Heart left ventricle (tissue), 16 donors: ENCODE results near the gene MAGI2. TPM values are rescaled to one million over a fixed set of nuclear protein-coding genes. Genes with fewer than 3 reads are reported as not detected.

Source experiments
- ATAC-seq, 4 donors: fragments of 200-7000 bp; cut with Tn5 transposase; one replicate each; pipeline ENCODE4 v1.9.1; 2020 to 2022; ENCODE audit warnings: moderate library complexity in 4 of 4, mild to moderate bottlenecking in 3 of 4, moderate number of reproducible peaks in 1 of 4
- DNase-seq, 5 donors: peaks; one replicate each; pipeline ENCODE4 v3.0.0-alpha.2; 2020
- H3K27ac ChIP-seq, 12 donors: fragments of 200-600 bp; sonication (generic) in 4 of 12; one replicate each; pipeline versions ENCODE4 v1.5.0 to v1.8.0; 2016 to 2022; ENCODE audit warnings: mild to moderate bottlenecking in 2 of 12
- H3K27me3 ChIP-seq, 9 donors: fragments of 200-600 bp; sonication (generic) in 2 of 9; one replicate each; pipeline versions ENCODE4 v1.5.1 to v1.8.0; 2016 to 2022; ENCODE audit warnings: mild to moderate bottlenecking in 3 of 9
- H3K36me3 ChIP-seq, 9 donors: fragments of 200-600 bp; sonication (generic) in 2 of 9; one replicate each; pipeline versions ENCODE4 v1.5.0 to v1.8.0; 2018 to 2022; ENCODE audit warnings: mild to moderate bottlenecking in 2 of 9
- H3K4me1 ChIP-seq, 12 donors: fragments of 200-600 bp; sonication (generic) in 4 of 12; one replicate each; pipeline versions ENCODE4 v1.5.0 to v1.8.0; 2016 to 2022; ENCODE audit warnings: mild to moderate bottlenecking in 3 of 12
- H3K4me3 ChIP-seq, 12 donors: fragments of 200-600 bp; sonication (generic) in 4 of 12; one replicate each; pipeline versions ENCODE4 v1.5.0 to v1.8.0; 2017 to 2022; ENCODE audit warnings: mild to moderate bottlenecking in 9 of 12, moderate library complexity in 4 of 12
- H3K9me3 ChIP-seq, 12 donors: fragments of 200-600 bp; sonication (generic) in 4 of 12; one replicate each; pipeline versions ENCODE4 v1.5.0 to v1.8.0; 2016 to 2022; ENCODE audit warnings: mild to moderate bottlenecking in 1 of 12
- POLR2A ChIP-seq, 2 donors: fragments of 450-650 bp; IDR thresholded peaks; one replicate each; pipeline ENCODE4 v1.6.1; 2017; ENCODE audit warnings: antibody characterized with exemption in 2 of 2, mild to moderate bottlenecking in 2 of 2, moderate library complexity in 2 of 2
- WGBS, 4 donors: extraction: QIAGEN DNeasy Blood & Tissue Kit in 2 of 4; methylation state at CpG; one replicate each; pipeline versions ENCODE4 v1.1.5 to v1.1.7; 2013 to 2018; 5-methylcytosine and 5-hydroxymethylcytosine counted together
- intact Hi-C, 10 donors: fragments of 100-400 bp; cut with DNase I; formaldehyde crosslinking; loops; one replicate each; pipeline versions ENCODE4 v1.11.1 to v1.14.2; 2022
- polyA plus RNA-seq, 2 donors: library from polyadenylated mRNA; stranded (reverse); fragments of 200-250 nt; gene quantifications; one replicate each; pipeline ENCODE4 v1.2.3, GENCODE V29; 2013
- total RNA-seq, 9 donors: library from RNA; depleted of rRNA in 2 of 9; stranded (reverse); fragments of >200 nt in 2 of 9; fragmentation: NEBNext Ultra II Directional in 3 of 9; extraction: Animal tissue kit (Norgen Biotek cat#: 25700) in 3 of 9; gene quantifications; one replicate each; pipeline versions ENCODE4 v1.1.0 to v1.2.4, GENCODE V29; 2016 to 2023
- TF ChIP-seq, protein P1 (sequence below), 12 donors: fragments of 200-600 bp; sonication (generic) in 4 of 12; IDR thresholded peaks; one replicate each; pipeline versions ENCODE4 v1.5.0 to v1.8.0; 2018 to 2022; ENCODE audit warnings: antibody characterized with exemption in 12 of 12, mild to moderate bottlenecking in 5 of 12
- donor health status: ischemic (EF 13 %, LVEDD 7.1; RV severe dilation, severe dysfunction).
- donor health status: healthy with polysubstance abuse.
- donor health status: DM: no; HTN: yes; CAD: no.
- donor health status: DM: no; HTN: no; CAD: no.
- donor health status: ischemic (EF 25% LVEDD 6.9; RV normal size, moderate dysfunction).
- donor health status: ischemic (EF 25% LVEDD 5.7; RV mildly dilated, moderate dysfunction).
- donor health status: healthy.
- donor health status: DM: yes; HTN: yes; CAD: no.
- donor health status: ischemic (EF 35%, LVEDD 5.7; RV mildly dilated, moderate dysfunction).
- donor health status: nonischemic (EF 11% LVEDD 7.7; RV severe dilation, severe dysfunction).
- donor health status: DM: yes; HTN: yes; CAD: no.
- donor health status: PGD.
- donor health status: ischemic (EF 29% LVEDD 5.4; RV normal size, mild dysfunction).
- donor health status: nonischemic (EF 23%, LVEDD 6.1; RV moderate dilation, normal function).

The MAGI2 gene
- total and polyA plus RNA-seq, 11 donors: 1.1 to 6.8 (median 3.8) TPM

DNA sequence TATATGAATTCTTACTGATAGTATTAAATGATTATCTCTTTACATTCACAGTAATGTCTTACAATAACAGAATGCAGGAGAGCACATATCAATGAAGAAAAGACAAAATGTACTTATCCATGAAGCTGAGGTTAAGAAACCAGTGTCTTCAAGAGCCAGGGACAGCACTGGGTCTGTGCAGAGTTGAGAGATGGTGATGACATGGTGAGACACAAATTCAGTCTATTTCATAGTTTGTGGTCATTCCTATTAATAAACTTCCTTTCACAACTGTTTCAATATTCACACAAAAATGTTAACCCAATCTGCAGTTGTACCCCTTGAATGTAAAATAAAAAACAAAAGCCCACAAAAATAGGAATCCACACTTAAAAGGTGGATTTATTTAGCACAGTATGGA is 5.3 kb upstream of the MAGI2 start:
- TF ChIP-seq, protein P1, sequence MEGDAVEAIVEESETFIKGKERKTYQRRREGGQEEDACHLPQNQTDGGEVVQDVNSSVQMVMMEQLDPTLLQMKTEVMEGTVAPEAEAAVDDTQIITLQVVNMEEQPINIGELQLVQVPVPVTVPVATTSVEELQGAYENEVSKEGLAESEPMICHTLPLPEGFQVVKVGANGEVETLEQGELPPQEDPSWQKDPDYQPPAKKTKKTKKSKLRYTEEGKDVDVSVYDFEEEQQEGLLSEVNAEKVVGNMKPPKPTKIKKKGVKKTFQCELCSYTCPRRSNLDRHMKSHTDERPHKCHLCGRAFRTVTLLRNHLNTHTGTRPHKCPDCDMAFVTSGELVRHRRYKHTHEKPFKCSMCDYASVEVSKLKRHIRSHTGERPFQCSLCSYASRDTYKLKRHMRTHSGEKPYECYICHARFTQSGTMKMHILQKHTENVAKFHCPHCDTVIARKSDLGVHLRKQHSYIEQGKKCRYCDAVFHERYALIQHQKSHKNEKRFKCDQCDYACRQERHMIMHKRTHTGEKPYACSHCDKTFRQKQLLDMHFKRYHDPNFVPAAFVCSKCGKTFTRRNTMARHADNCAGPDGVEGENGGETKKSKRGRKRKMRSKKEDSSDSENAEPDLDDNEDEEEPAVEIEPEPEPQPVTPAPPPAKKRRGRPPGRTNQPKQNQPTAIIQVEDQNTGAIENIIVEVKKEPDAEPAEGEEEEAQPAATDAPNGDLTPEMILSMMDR (IDR thresholded peaks at IDR 0.05): no peak
- no peak for TF ChIP-seq POLR2A (IDR thresholded peaks at IDR 0.05)
- no peak for ATAC-seq
- H3K27ac ChIP-seq: peak overlapping the region in 1 of 12 donors; percentile 5
- no peak for DNase-seq
- peaks cover 0 to 32% (median 20%) of the 10 kb centered on the region in 12 donors for H3K4me1 ChIP-seq
- peaks cover 0 to 53% (median 7%) of the 10 kb centered on the region in 9 donors for H3K36me3 ChIP-seq
- H3K9me3 ChIP-seq: no peaks in the 10 kb centered on the region
- peaks cover 0 to 6% (median 0%) of the 10 kb centered on the region in 9 donors for H3K27me3 ChIP-seq
- no peak overlapping the region for H3K4me3 ChIP-seq
- intact Hi-C loops: loop anchor here in 4 of 10 donors (10.0 kb wide), 2 partner anchors 124 to 154 kb away; no protein-coding TSS in a partner anchor

DNA sequence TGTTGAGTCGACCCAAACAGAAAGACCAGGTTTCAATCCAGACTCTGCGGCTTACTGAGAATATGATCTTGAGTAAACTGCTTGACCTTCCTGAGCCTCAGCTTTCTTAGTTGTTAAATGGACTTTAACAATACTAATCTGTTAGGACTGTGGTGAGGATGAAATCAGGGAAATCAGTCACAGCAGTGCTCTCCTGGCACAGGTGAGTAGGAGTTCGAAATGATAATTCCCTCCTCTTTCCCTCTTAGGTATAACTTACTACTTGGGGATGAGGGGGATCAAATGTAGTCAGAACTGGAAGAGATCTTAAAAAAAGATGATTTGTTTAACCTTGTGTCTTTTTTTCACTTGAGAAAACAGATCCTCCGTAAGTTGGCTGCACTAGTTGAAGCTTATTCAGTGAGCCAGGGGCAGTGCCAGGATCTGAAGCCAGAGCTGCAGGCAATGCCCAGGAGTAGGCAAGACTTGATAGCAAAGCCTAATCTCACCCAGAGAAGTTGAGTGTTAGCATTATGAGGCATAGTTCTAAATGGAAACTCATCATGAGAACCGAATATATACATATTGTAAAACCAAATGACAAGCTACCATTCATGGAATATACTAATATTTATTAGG is 1.8 kb upstream of the MAGI2 start:
- TF ChIP-seq, protein P1 (IDR thresholded peaks at IDR 0.05): no peak
- no peak for TF ChIP-seq POLR2A (IDR thresholded peaks at IDR 0.05)
- Histone ChIP-seq H3K4me3 (peak overlapping the region in 10 of 12 donors; percentile 64 to 93 (median 80)), H3K36me3 (peaks cover 0 to 27% (median 7%) of the 10 kb centered on the region in 9 donors), H3K27ac (peak overlapping the region in 7 of 12 donors; percentile 82 to 97 (median 93)), H3K27me3 (peaks cover 0 to 14% (median 0%) of the 10 kb centered on the region in 9 donors), H3K4me1 (peaks cover 0 to 35% (median 20%) of the 10 kb centered on the region in 12 donors), H3K9me3 (no peaks in the 10 kb centered on the region)
- intact Hi-C loops: loop anchor here in 4 of 10 donors (10.0 kb wide), 2 partner anchors 120 to 150 kb away; no protein-coding TSS in a partner anchor
- 69 to 77% (median 72%) methylated on average over 5 of the region's 5 CpGs for WGBS, 4 donors
- DNase-seq (peak in 3 of 5 donors; percentile 10 to 43 (median 34)), ATAC-seq (no peak)

DNA sequence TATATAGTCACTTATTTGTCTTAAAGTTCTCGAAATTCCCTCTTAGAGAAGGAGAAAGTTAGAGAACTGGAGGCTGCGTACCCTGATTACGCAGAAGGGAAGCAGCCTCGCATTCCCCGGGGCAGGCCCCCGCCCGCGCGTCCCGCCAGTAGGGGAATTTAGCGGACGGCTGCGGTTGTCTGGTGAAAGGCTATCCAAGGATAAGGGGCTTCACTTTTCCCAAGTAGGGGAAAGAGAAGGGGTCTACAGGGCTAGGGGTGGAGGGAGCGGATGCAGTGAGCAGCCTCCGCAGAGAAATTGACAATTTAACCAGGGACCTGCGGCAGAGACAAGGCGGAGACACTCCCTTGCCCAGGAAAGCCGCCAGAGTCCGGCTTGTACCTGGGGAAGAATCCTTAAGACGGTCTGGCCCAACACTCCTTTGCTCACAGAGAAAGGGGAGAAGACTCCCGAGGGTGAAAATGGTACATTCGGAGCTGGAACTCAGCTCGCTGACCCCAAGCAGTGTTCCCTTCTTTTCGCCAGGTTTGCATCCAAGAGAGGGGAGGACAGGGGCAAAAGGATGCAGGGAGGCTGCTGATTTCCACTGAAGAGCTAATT is 994 bp upstream of the MAGI2 start:
- no peak for TF ChIP-seq POLR2A (IDR thresholded peaks at IDR 0.05)
- TF ChIP-seq, protein P1 (IDR thresholded peaks at IDR 0.05): no peak
- intact Hi-C loops: loop anchor here in 4 of 10 donors (5.0 to 10.0 kb wide), 4 partner anchors 47 to 157 kb away; no protein-coding TSS in a partner anchor
- peaks cover 0 to 14% (median 0%) of the 10 kb centered on the region in 9 donors for H3K27me3 ChIP-seq
- peaks cover 0 to 35% (median 20%) of the 10 kb centered on the region in 12 donors for H3K4me1 ChIP-seq
- peak overlapping the region; percentile 47 to 98 (median 91) for H3K27ac ChIP-seq
- no peaks in the 10 kb centered on the region for H3K9me3 ChIP-seq
- WGBS, 4 donors: 7 to 11% (median 8%) methylated on average over 24 of the region's 24 CpGs
- peak in 3 of 4 donors; percentile 11 to 40 (median 34) for ATAC-seq
- peak; percentile 34 to 63 (median 50) for DNase-seq
- H3K4me3 ChIP-seq: peak overlapping the region; percentile 64 to 93 (median 74)
- peaks cover 0 to 18% (median 2%) of the 10 kb centered on the region in 9 donors for H3K36me3 ChIP-seq

DNA sequence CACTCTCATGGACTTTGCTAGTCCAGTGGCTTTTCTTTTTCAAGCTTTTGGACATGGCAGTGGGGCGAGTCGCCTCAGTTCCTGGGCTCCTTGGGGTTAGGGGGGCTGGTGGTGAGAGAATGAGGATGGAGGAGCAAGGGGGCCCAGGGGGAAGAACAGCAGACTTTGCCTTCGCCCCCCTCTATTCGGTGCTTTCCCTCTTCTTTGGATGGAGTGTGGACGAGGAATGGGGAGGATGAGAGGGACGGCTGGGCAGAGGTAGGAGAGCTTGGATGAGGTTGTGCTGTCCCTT is 255 bp downstream of the MAGI2 start:
- DNase-seq (peak in 1 of 5 donors; percentile 7), ATAC-seq (no peak)
- Histone ChIP-seq H3K27me3 (peaks cover 0 to 14% (median 0%) of the 10 kb centered on the region in 9 donors), H3K4me1 (peaks cover 0 to 35% (median 20%) of the 10 kb centered on the region in 12 donors), H3K27ac (peak overlapping the region; percentile 47 to 98 (median 91)), H3K4me3 (peak overlapping the region; percentile 64 to 93 (median 74)), H3K36me3 (peaks cover 0 to 8% (median 0%) of the 10 kb centered on the region in 9 donors), H3K9me3 (no peaks in the 10 kb centered on the region)
- 0 to 2% (median 0%) methylated on average over 6 of the region's 6 CpGs for WGBS, 4 donors
- TF ChIP-seq, protein P1 (IDR thresholded peaks at IDR 0.05): no peak
- TF ChIP-seq POLR2A (IDR thresholded peaks at IDR 0.05): no peak
- intact Hi-C loops: loop anchor here in 4 of 10 donors (5.0 to 10.0 kb wide), 4 partner anchors 46 to 156 kb away; no protein-coding TSS in a partner anchor
